ENCODE measurements around the gene ZNF175. TPM values are rescaled to one million over a fixed set of nuclear protein-coding genes. Genes with fewer than 3 reads are reported as not detected.

Gene ZNF175
- total RNA-seq, 1 donor from 2014 or later = 8.1 TPM

DNA sequence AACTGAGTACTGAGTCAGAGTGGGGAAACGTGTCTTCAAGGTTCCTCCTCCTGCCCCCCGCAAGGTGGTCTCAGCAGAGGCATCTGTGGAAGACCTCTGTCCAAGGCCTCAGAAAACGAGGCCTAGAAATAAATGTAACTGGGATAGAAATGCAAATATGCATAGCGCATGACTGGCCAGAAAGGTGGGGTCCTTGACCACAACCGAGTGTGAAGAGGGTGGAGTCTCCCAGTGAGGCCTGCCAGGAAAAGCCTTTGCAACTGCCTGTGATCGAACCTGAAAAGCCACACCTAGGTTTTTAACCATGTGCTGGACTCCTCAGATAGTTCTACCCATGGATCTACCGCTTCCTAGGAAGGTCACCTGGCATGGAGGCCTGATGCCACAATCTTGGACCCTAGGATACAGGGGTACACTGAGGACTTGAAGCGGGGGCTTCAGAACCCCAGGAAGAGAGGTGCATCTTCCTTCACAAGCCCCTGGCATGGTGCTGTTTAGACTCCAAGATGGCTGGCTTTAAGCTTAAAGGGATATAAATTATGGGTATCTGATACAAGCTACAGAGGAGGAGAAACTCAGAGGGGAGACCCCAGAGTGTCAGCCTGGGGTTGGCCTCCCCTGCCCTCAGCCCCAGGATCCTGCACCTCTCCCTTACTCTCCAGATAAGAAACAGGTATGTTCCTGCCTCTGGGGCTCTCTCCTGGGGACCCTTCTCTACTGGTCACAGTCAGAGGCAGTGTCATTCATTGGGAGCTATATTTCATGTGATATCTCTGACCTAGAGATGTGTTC is 21.4 kb upstream of the ZNF175 start:
- no peak overlapping the region for H3K4me3 ChIP-seq
- no peaks in the 10 kb centered on the region for H3K36me3 Mint-ChIP-seq
- no peak overlapping the region for H2AFZ ChIP-seq (replicated peaks)
- no peaks in the 10 kb centered on the region for H3K4me1 Mint-ChIP-seq
- no peaks in the 10 kb centered on the region for H3K36me3 ChIP-seq
- no peak for DNase-seq (ENCODE audit: low spot score)
- no peak overlapping the region for H3K27ac Mint-ChIP-seq
- no peak overlapping the region for H3K4me2 ChIP-seq
- peaks cover 4% of the 10 kb centered on the region for H3K27me3 Mint-ChIP-seq (ENCODE audit: insufficient read depth, low read depth)
- no peaks in the 10 kb centered on the region for H3F3A ChIP-seq (ENCODE audit: low read depth)
- no peak overlapping the region for H3K27ac ChIP-seq
- no peak for TF ChIP-seq EZH2phosphoT487 (IDR thresholded peaks at IDR 0.05)
- TF ChIP-seq, protein P1, sequence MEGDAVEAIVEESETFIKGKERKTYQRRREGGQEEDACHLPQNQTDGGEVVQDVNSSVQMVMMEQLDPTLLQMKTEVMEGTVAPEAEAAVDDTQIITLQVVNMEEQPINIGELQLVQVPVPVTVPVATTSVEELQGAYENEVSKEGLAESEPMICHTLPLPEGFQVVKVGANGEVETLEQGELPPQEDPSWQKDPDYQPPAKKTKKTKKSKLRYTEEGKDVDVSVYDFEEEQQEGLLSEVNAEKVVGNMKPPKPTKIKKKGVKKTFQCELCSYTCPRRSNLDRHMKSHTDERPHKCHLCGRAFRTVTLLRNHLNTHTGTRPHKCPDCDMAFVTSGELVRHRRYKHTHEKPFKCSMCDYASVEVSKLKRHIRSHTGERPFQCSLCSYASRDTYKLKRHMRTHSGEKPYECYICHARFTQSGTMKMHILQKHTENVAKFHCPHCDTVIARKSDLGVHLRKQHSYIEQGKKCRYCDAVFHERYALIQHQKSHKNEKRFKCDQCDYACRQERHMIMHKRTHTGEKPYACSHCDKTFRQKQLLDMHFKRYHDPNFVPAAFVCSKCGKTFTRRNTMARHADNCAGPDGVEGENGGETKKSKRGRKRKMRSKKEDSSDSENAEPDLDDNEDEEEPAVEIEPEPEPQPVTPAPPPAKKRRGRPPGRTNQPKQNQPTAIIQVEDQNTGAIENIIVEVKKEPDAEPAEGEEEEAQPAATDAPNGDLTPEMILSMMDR (IDR thresholded peaks at IDR 0.05) = no peak
- no peak for TF ChIP-seq EZH2 (IDR thresholded peaks at IDR 0.05)
- no peaks in the 10 kb centered on the region for H3K79me2 ChIP-seq (ENCODE audit: low read depth)
- no peaks in the 10 kb centered on the region for H3K27me3 ChIP-seq
- H3K9ac ChIP-seq = no peak overlapping the region
- no peaks in the 10 kb centered on the region for H3K4me1 ChIP-seq
- no peak overlapping the region for H3K4me3 Mint-ChIP-seq
- H4K20me1 ChIP-seq (ENCODE audit: low read depth) = no peaks in the 10 kb centered on the region
- H3K9me3 ChIP-seq (ENCODE audit: low read depth) = no peaks in the 10 kb centered on the region
- H3K9me3 Mint-ChIP-seq = no peaks in the 10 kb centered on the region

GRCh38 chr19:51550848-51551672 is 20.0 kb upstream of the ZNF175 start:
- no peaks in the 10 kb centered on the region for H3F3A ChIP-seq (ENCODE audit: low read depth)
- H3K27ac ChIP-seq = no peak overlapping the region
- Mint-ChIP-seq H3K36me3 (no peaks in the 10 kb centered on the region), H3K9me3 (no peaks in the 10 kb centered on the region), H3K4me3 (no peak overlapping the region), H3K27me3 (ENCODE audit: insufficient read depth, low read depth) (peaks cover 2% of the 10 kb centered on the region), H3K4me1 (no peaks in the 10 kb centered on the region), H3K27ac (no peak overlapping the region)
- H4K20me1 ChIP-seq (ENCODE audit: low read depth) = no peaks in the 10 kb centered on the region
- H3K36me3 ChIP-seq = no peaks in the 10 kb centered on the region
- no peak overlapping the region for H3K9ac ChIP-seq
- no peak overlapping the region for H3K4me3 ChIP-seq
- no peak for DNase-seq (ENCODE audit: low spot score)
- no peaks in the 10 kb centered on the region for H3K79me2 ChIP-seq (ENCODE audit: low read depth)
- H3K9me3 ChIP-seq (ENCODE audit: low read depth) = peaks cover 8% of the 10 kb centered on the region
- no peak overlapping the region for H2AFZ ChIP-seq (replicated peaks)
- no peaks in the 10 kb centered on the region for H3K4me1 ChIP-seq
- H3K4me2 ChIP-seq = no peak overlapping the region
- H3K27me3 ChIP-seq = no peaks in the 10 kb centered on the region
- TF ChIP-seq EZH2phosphoT487 (IDR thresholded peaks at IDR 0.05) (no peak), EZH2 (IDR thresholded peaks at IDR 0.05) (no peak)
- TF ChIP-seq, protein P1 (IDR thresholded peaks at IDR 0.05) = no peak

DNA sequence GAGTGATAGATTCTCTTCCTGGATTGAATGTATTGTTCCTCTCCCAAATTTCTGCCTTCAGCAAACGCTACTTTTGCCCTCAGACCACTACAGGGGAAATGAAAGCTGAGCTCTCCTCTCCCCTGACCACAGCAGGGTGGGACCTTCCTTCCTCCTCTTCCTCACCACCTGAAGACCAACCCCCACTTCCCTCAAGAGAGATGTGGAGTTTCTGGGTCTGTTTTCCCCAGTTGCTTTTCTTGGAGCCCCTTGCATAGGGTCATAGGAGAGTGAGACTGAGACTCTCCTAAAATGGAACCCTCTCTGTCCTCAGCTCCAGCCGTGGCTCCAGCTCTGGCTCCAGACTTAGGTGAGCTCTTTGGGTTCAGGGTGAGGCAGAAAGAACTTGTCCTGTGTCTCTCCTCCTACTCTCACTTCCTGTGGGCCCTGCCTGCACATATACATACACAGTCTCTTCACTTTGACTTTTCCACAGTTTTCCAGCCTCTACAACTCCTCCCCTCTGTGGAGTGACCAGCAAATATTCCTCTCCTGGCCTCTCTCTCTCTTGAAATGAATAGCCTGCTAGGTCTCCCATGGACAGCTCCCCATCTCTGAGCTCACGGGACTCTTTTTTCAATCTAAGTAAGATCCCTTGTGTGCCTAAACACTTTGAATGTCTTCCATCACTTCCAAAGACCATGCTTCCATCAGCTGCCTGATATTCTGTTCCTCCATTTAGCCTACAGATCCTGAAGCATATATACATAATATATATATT is 19.2 kb upstream of the ZNF175 start:
- H3K79me2 ChIP-seq (ENCODE audit: low read depth) = no peaks in the 10 kb centered on the region
- TF ChIP-seq, protein P1 (IDR thresholded peaks at IDR 0.05) = no peak
- TF ChIP-seq EZH2 (IDR thresholded peaks at IDR 0.05) (no peak), EZH2phosphoT487 (IDR thresholded peaks at IDR 0.05) (no peak)
- H3K9ac ChIP-seq = no peak overlapping the region
- H3K27me3 ChIP-seq = no peaks in the 10 kb centered on the region
- H3K36me3 ChIP-seq = no peaks in the 10 kb centered on the region
- no peak overlapping the region for H3K4me3 ChIP-seq
- no peak overlapping the region for H3K27ac ChIP-seq
- no peak for DNase-seq (ENCODE audit: low spot score)
- Mint-ChIP-seq H3K9me3 (no peaks in the 10 kb centered on the region), H3K27ac (no peak overlapping the region), H3K36me3 (no peaks in the 10 kb centered on the region), H3K4me3 (no peak overlapping the region), H3K27me3 (ENCODE audit: insufficient read depth, low read depth) (peaks cover 2% of the 10 kb centered on the region), H3K4me1 (no peaks in the 10 kb centered on the region)
- H4K20me1 ChIP-seq (ENCODE audit: low read depth) = no peaks in the 10 kb centered on the region
- peaks cover 8% of the 10 kb centered on the region for H3K9me3 ChIP-seq (ENCODE audit: low read depth)
- no peaks in the 10 kb centered on the region for H3K4me1 ChIP-seq
- no peak overlapping the region for H2AFZ ChIP-seq (replicated peaks)
- no peak overlapping the region for H3K4me2 ChIP-seq
- H3F3A ChIP-seq (ENCODE audit: low read depth) = no peaks in the 10 kb centered on the region
